Heart right ventricle (tissue), 16 donors: ENCODE results near the gene STK32A. TPM values are rescaled to one million over a fixed set of nuclear protein-coding genes. Genes with fewer than 3 reads are reported as not detected.

Experiments
- ATAC-seq, 8 donors: fragments of 200-7000 bp; cut with Tn5 transposase; one replicate each; pipeline ENCODE4 v1.9.1; 2020; ENCODE audit warnings: mild to moderate bottlenecking in 8 of 8, moderate library complexity in 8 of 8, moderate number of reproducible peaks in 1 of 8
- DNase-seq, 2 donors: peaks; one replicate each; pipeline ENCODE4 v3.0.0-alpha.2; 2020
- H3K27ac ChIP-seq, 10 donors: fragments of 200-600 bp; sonication (generic) in 2 of 10; one replicate each; pipeline versions ENCODE4 v1.5.0 to v1.8.0; 2020 to 2022; ENCODE audit warnings: mild to moderate bottlenecking in 3 of 10
- H3K27me3 ChIP-seq, 7 donors: fragments of 200-600 bp; one replicate each; pipeline ENCODE4 v1.8.0; 2021 to 2022; ENCODE audit warnings: mild to moderate bottlenecking in 2 of 7
- H3K36me3 ChIP-seq, 9 donors: fragments of 200-600 bp; sonication (generic) in 1 of 9; one replicate each; pipeline versions ENCODE4 v1.5.0 to v1.8.0; 2020 to 2022; ENCODE audit warnings: mild to moderate bottlenecking in 2 of 9
- H3K4me1 ChIP-seq, 9 donors: fragments of 200-600 bp; sonication (generic) in 1 of 9; one replicate each; pipeline versions ENCODE4 v1.5.0 to v1.8.0; 2020 to 2022; ENCODE audit warnings: mild to moderate bottlenecking in 4 of 9
- H3K4me3 ChIP-seq, 10 donors: fragments of 200-600 bp; sonication (generic) in 2 of 10; one replicate each; pipeline versions ENCODE4 v1.5.0 to v1.8.0; 2020 to 2022; ENCODE audit warnings: mild to moderate bottlenecking in 7 of 10, moderate library complexity in 2 of 10
- H3K9me3 ChIP-seq, 11 donors: fragments of 200-600 bp in 10 of 11; sonication (generic) in 2 of 11; one replicate each; pipeline versions ENCODE4 v1.5.0 to v1.8.0; 2013 to 2022; ENCODE audit warnings: mild to moderate bottlenecking in 2 of 11, control low read depth in 1 of 11, moderate library complexity in 1 of 11
- WGBS, 2 donors: extraction: QIAGEN DNeasy Blood & Tissue Kit; methylation state at CpG; one replicate each; pipeline ENCODE4 v1.1.7; 2013; ENCODE audit warnings: inconsistent platforms in 1 of 2; 5-methylcytosine and 5-hydroxymethylcytosine counted together
- intact Hi-C, 10 donors: fragments of 100-400 bp; cut with DNase I; formaldehyde crosslinking; loops; one replicate each; pipeline versions ENCODE4 v1.11.1 to v1.14.2; 2022
- polyA plus RNA-seq, 2 donors: library from polyadenylated mRNA; stranded (reverse); fragments of 200-250 nt; gene quantifications; one replicate each; pipeline ENCODE4 v1.2.3, GENCODE V29; 2013
- total RNA-seq, 10 donors: library from RNA; stranded (reverse); fragmentation: NEBNext Ultra II Directional in 3 of 10; extraction: Animal tissue kit (Norgen Biotek cat#: 25700) in 3 of 10; gene quantifications; one replicate each; pipeline versions ENCODE4 v1.2.1 to v1.2.4, GENCODE V29; 2021 to 2023
- TF ChIP-seq, protein P1 (sequence below), 9 donors: fragments of 200-600 bp; sonication (generic) in 2 of 9; IDR thresholded peaks; one replicate each; pipeline versions ENCODE4 v1.5.0 to v1.8.0; 2021 to 2022; ENCODE audit warnings: antibody characterized with exemption in 9 of 9, mild to moderate bottlenecking in 5 of 9, moderate library complexity in 1 of 9
- donor health status: Arrhythmogenic right ventricular cardiomyopathy.
- donor health status: ischemic (EF 13 %, LVEDD 7.1; RV severe dilation, severe dysfunction).
- donor health status: healthy with polysubstance abuse.
- donor health status: DM: no; HTN: yes; CAD: no.
- donor health status: DM: no; HTN: no; CAD: no.
- donor health status: ischemic (EF 25% LVEDD 6.9; RV normal size, moderate dysfunction).
- donor health status: ischemic (EF 25% LVEDD 5.7; RV mildly dilated, moderate dysfunction).
- donor health status: healthy.
- donor health status: DM: yes; HTN: yes; CAD: no.
- donor health status: Ischemic cardiomyopathy.
- donor health status: ischemic (EF 35%, LVEDD 5.7; RV mildly dilated, moderate dysfunction).
- donor health status: nonischemic (EF 11% LVEDD 7.7; RV severe dilation, severe dysfunction).
- donor health status: DM: yes; HTN: yes; CAD: no.
- donor health status: PGD.
- donor health status: ischemic (EF 29% LVEDD 5.4; RV normal size, mild dysfunction).
- donor health status: nonischemic (EF 23%, LVEDD 6.1; RV moderate dilation, normal function).

STK32A gene
- total and polyA plus RNA-seq, 12 donors, result 0.13 to 2.1 (median 0.76) TPM

DNA sequence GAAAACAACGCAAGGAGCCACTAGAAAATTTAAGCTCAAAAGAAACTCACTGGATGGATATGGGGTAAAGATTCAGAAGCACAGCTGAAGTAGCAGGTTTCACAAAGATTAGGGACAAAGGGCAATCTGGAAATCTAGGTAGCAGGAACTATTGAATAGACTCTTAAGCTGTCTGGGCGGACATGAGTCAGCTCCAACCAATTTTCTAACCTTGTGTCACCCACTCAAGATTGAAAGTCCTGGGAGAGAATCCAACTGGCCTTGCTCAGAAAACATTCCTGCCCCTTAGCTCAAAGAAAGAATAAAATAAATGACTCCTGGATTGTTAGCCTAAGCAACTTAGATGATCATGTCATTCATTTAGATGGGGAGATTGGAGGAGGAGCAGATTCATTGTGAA is 69.2 kb downstream of the STK32A start:
- intact Hi-C loops, result no loop called here
- H3K27me3 ChIP-seq, result no peaks in the 10 kb centered on the region
- DNase-seq (no peak), ATAC-seq (peak in 1 of 8 donors; percentile 75)
- no peaks in the 10 kb centered on the region for H3K36me3 ChIP-seq
- TF ChIP-seq, protein P1, sequence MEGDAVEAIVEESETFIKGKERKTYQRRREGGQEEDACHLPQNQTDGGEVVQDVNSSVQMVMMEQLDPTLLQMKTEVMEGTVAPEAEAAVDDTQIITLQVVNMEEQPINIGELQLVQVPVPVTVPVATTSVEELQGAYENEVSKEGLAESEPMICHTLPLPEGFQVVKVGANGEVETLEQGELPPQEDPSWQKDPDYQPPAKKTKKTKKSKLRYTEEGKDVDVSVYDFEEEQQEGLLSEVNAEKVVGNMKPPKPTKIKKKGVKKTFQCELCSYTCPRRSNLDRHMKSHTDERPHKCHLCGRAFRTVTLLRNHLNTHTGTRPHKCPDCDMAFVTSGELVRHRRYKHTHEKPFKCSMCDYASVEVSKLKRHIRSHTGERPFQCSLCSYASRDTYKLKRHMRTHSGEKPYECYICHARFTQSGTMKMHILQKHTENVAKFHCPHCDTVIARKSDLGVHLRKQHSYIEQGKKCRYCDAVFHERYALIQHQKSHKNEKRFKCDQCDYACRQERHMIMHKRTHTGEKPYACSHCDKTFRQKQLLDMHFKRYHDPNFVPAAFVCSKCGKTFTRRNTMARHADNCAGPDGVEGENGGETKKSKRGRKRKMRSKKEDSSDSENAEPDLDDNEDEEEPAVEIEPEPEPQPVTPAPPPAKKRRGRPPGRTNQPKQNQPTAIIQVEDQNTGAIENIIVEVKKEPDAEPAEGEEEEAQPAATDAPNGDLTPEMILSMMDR (IDR thresholded peaks at IDR 0.05), result no peak
- no peak overlapping the region for H3K27ac ChIP-seq
- H3K9me3 ChIP-seq, result peaks cover 0 to 10% (median 0%) of the 10 kb centered on the region in 11 donors
- WGBS, 2 donors, result 69 to 73% methylated on average over 2 of the region's 2 CpGs
- H3K4me3 ChIP-seq, result no peak overlapping the region
- no peaks in the 10 kb centered on the region for H3K4me1 ChIP-seq

GRCh38 chr5:147305147-147305546 is 70.3 kb downstream of the STK32A start:
- H3K27me3 ChIP-seq, result no peaks in the 10 kb centered on the region
- TF ChIP-seq, protein P1 (IDR thresholded peaks at IDR 0.05), result no peak
- H3K27ac ChIP-seq, result no peak overlapping the region
- DNase-seq (no peak), ATAC-seq (no peak)
- no peak overlapping the region for H3K4me3 ChIP-seq
- peaks cover 0 to 10% (median 0%) of the 10 kb centered on the region in 11 donors for H3K9me3 ChIP-seq
- WGBS, 2 donors, result 85 to 88% methylated on average over 9 of the region's 9 CpGs
- intact Hi-C loops, result no loop called here
- H3K36me3 ChIP-seq, result no peaks in the 10 kb centered on the region
- no peaks in the 10 kb centered on the region for H3K4me1 ChIP-seq

GRCh38 chr5:147306351-147306750 is 71.5 kb downstream of the STK32A start:
- no peak for DNase-seq
- no peaks in the 10 kb centered on the region for H3K27me3 ChIP-seq
- no peak overlapping the region for H3K4me3 ChIP-seq
- H3K36me3 ChIP-seq, result no peaks in the 10 kb centered on the region
- intact Hi-C loops, result no loop called here
- TF ChIP-seq, protein P1 (IDR thresholded peaks at IDR 0.05), result no peak
- no peaks in the 10 kb centered on the region for H3K4me1 ChIP-seq
- ATAC-seq, result no peak
- H3K9me3 ChIP-seq, result peaks cover 0 to 10% (median 0%) of the 10 kb centered on the region in 11 donors
- H3K27ac ChIP-seq, result no peak overlapping the region

DNA sequence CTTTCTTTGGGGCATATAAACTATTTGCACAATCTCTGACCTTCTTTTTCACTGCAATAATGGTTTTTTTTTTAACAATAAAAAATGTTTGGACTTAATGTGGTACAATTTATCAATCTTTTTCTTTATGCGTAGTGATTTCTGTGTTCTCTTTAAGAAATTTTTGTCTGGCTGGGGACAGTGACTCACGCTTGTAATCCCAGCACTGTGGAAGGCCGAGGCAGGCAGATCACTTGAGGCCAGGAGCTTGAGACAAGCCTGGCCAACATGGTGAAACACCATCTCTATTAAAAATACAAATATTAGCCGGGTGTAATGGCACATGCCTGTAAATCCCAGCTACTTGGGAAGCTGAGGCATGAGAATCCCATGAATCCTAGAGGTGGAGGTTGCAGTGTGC is 72.3 kb downstream of the STK32A start:
- 78 to 84% methylated on average over 4 of the region's 4 CpGs for WGBS, 2 donors
- H3K27ac ChIP-seq, result no peak overlapping the region
- ATAC-seq, result no peak
- H3K4me3 ChIP-seq, result no peak overlapping the region
- peaks cover 0 to 10% (median 0%) of the 10 kb centered on the region in 11 donors for H3K9me3 ChIP-seq
- intact Hi-C loops, result no loop called here
- no peak for DNase-seq
- no peaks in the 10 kb centered on the region for H3K27me3 ChIP-seq
- TF ChIP-seq, protein P1 (IDR thresholded peaks at IDR 0.05), result no peak
- H3K36me3 ChIP-seq, result no peaks in the 10 kb centered on the region
- no peaks in the 10 kb centered on the region for H3K4me1 ChIP-seq
